ENCODE data around the gene NKAIN1.
"Not testable (repeated sequence)": the region's sequence is repeated elsewhere in the genome, so short reads cannot be mapped to it uniquely, and the experiment has no call there.

NKAIN1 gene

DNA sequence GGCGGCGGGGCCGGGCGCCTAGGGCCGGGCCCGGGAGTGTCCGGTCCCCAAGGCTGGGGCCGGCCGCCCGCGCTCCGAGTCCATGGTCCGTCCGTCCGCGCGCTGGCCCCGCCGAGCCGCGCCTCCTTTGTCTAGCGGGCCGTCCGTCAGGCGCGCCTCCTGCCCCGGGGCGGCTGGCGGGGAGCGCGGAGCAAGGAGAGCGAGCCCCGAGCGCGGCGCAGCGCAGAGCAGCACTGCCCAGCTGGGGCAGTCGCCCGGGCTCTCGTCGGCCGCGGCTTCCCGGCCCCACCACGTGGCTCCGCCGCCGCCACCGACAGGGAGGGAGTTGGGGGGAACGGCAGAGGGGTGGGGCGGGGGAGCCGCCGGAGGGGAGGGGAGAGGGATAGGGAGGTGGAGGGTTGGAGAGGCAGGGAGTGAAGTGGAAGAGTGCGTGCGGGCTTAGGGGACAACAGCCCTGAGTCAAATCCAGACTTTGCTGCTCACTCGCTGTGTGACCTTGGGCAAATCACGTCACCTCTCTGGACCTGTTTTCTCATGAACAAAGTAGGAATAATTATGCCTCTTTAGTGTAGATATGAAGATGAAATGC, at the start of gene NKAIN1:
Gene NKAIN1, minus strand, starts transcription at position 235 of the 589 bp plus-strand sequence. CDS start 340 bp downstream, outside the sequence.
- DNase-seq (ENCODE audit: low spot score): peak; percentile 44

DNA sequence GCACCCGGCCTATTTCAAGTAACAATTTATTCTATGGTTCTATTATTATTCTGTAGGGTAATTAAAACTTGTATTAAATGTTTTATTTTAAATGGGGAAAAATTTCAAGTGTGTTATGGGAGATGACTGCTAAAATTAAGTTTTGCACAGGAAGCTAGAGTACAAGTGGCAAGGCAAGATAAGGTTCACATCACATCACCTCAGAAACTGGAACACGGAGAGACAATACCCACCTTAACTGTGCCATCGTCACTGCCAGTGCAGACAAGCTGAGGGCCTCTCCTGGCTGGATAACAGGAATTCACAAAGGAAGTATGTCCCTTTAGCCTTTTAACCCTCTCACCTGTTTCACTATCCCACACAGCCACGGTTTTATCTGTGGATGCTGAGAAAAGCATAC, 49.3 kb upstream of the NKAIN1 start:
- no peak for DNase-seq (ENCODE audit: low spot score)

DNA sequence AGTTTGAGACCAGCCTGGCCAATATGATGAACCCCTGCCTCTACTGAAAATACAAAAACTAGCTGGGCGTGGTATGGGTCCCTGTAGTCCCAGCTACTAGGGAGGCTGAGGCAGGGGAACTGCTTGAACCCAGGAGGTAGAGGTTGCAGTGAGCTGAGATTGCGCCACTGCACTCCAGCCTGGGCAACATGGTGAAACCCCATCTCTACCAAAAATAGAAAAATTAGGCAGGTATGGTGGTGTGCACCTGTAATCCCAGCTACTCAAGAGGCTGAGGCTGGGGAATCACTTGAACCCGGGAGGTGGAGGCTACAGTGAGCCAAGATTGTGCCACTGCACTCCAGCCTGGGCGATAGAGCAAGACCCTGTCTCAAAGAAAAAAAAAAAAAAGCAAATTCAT, 48.1 kb upstream of the NKAIN1 start:
- DNase-seq (ENCODE audit: low spot score): not testable (repeated sequence)

DNA sequence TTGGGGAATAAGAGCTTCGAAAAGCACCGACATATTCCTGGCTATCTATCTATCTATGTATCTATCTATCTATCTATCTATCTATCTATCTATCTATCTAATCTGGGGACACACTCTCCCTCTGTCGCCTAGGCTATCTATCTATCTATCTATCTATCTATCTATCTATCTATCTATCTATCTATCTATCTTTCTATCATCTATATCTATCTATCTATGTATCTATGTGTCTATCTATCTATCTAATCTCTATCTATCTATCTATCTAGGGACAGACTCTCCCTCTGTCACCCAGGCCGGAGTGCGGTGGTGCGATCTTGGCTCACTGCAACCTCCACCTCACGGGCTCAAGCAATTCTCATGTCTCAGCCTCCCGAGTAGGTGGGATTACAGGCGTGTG, 42.7 kb upstream of the NKAIN1 start:
- not testable (repeated sequence) for DNase-seq (ENCODE audit: low spot score)

- no peak for DNase-seq (ENCODE audit: low spot score)
Observed at GRCh38 chr1:31273619-31274018, 33.9 kb upstream of the NKAIN1 start.

GRCh38 chr1:31272369-31272768, 32.7 kb upstream of the NKAIN1 start:
- no peak for DNase-seq (ENCODE audit: low spot score)

- DNase-seq (ENCODE audit: low spot score): no peak
Observed at GRCh38 chr1:31266547-31266946, 26.9 kb upstream of the NKAIN1 start.

- no peak for DNase-seq (ENCODE audit: low spot score)
Observed at GRCh38 chr1:31264790-31265386, 25.2 kb upstream of the NKAIN1 start.

DNA sequence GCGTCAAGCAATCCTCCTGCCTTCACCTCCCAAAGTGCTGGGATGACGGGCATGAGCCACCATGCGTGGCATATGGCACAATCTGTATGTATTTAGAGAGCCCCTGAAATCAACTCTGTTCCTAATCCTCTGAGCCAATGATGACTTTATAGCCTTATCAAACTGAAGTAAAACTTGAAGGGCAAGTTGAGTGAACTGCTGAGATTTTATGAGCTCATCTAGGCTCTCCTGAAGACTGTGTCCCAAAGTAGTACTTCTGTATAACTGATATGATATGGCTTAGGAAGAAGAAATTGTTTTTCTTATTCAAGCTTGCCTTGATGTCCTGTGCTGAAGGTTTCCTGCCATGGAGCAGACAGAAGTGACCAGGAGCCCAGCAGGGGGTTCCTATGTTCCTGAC, 23.7 kb upstream of the NKAIN1 start:
- DNase-seq (ENCODE audit: low spot score): no peak

DNA sequence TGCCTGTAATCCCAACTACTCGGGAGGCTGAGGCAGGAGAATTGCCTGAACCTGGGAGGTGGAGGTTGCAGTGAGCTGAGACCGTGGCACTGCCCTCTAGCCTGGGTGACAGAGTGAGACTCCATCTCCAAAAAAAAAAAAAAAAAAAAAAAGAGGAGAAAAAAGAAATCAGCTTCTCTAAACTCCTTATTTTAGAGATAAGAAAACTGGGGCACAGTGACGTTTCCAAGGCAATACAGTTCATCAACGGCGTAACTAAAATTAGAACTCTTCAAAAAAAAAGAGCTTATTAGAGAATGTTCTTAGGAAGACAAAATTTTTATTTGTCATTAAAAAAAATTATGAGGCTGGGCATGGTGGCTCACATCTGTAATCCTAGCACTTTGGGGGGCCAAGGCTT, 22.7 kb upstream of the NKAIN1 start:
- DNase-seq (ENCODE audit: low spot score): not testable (repeated sequence)

DNA sequence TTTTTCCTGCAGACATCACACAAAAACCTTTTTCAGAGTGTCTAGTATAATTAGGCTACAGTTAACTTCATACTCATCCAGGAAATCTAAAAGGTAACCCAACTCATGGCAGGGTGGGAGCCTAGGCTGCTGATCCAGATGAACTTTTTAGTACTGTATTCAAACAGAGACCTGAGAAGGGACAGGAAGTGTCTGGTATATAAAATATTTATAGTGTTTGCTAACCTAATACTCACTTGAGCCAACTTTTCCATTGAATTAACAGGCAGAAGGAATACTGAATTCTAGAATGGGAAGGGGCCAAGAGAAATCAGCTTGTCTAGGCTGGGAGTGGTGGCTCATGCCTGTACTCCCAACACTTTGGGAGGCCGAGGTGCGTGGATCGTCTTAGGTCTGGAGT, 22.2 kb upstream of the NKAIN1 start:
- DNase-seq (ENCODE audit: low spot score): no peak

DNA sequence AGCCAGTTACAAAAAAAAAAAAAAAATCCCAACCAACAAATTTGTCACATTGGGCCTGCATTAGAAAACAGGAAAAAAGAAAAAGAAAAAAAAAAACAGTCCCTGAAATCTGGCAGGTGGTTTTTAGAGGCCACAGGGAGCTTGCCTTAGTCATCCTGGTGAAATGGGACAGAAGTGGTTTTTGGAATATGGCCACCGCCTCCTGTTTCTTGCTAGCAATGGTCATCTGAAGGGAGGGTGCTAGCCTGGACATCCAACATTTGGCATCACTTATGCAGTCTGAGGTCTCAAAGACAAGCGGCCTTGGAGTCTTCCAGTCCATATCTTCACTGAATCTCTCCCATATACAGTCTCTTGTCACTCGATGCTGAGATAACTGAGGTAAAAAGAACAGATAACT, 20.1 kb upstream of the NKAIN1 start:
- DNase-seq (ENCODE audit: low spot score): no peak

DNA sequence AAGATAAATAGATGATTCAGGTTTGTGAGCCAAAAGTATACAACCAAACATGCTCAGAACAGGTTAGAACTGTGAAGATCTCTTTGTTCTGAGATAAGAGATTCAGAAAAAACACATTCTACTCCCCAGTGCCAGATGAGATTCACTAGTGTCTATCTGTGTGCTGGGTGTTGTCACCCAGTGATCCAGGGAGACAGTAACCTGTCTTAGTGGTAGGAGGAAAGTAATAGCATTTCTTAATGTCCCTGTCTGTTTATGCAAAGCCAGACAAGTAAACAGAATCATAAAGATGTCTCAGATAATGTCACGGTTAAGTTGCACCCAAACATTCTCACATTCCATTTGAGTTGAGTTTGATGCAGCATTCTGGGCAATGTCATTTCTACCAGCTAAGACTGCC, 18.9 kb upstream of the NKAIN1 start:
- DNase-seq (ENCODE audit: low spot score): no peak

GRCh38 chr1:31257213-31257612, 17.5 kb upstream of the NKAIN1 start:
- no peak for DNase-seq (ENCODE audit: low spot score)

- DNase-seq (ENCODE audit: low spot score): no peak
Observed at GRCh38 chr1:31249854-31250253, 10.2 kb upstream of the NKAIN1 start.

DNA sequence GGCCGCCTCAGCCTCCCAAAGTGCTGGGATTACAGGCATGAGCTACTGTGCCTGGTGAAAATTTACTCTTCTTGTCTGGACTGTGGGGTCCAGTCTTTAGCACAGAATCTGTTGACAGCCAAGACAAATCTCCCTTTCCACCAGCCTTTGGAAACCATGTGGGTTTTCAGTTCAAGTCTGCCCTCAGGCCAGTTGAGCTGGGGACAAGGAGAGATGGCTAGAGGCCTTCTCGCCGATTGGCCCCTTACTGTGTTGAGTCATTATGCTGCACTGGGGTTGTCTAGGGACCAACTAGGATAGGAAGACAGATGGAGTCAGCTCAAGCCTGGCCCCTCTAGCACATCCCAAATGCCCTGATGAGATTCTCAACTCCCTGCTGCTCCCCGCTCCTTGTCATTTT, 8.6 kb upstream of the NKAIN1 start:
- DNase-seq (ENCODE audit: low spot score): no peak

GRCh38 chr1:31244326-31244725, 4.6 kb upstream of the NKAIN1 start:
- DNase-seq (ENCODE audit: low spot score): no peak

DNA sequence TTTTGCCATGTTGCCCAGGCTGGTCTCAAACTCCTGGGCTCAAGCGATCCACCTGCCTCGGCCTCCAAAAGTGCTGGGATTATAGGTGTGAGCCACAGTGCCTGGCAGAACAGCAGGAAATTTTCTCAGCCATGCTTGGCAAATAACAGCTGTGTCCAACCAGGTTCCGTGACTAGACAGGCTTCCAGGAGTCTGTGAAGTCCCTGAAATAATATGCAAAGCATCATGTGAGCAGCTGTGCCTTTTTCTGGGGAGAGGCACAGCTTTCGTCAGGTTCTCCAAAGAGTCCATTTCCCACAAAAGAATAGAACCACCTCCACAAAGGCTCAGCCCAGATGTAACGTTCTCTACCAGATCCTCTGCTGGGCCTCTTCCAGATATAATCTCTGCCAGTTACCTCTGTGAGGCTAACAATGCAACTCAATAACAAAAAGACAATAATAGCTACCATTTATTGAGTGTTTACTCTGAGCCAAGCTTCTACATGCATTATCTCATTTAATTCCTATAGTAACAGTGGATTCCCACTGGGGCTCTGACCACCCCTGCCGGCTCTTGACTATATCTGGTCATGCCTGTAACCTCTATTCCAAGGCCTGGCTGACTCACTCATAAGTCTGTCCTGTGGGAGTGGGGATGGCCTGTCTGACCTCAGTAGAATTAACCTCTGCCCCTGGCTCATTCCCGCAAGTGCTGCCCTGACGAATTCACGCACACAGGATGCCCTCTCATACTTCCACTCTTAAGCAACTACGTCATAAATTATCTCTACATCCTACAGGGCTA, 4.0 kb upstream of the NKAIN1 start:
- no peak for DNase-seq (ENCODE audit: low spot score)

GRCh38 chr1:31241321-31241720, 1.6 kb upstream of the NKAIN1 start:
- no peak for DNase-seq (ENCODE audit: low spot score)

DNA sequence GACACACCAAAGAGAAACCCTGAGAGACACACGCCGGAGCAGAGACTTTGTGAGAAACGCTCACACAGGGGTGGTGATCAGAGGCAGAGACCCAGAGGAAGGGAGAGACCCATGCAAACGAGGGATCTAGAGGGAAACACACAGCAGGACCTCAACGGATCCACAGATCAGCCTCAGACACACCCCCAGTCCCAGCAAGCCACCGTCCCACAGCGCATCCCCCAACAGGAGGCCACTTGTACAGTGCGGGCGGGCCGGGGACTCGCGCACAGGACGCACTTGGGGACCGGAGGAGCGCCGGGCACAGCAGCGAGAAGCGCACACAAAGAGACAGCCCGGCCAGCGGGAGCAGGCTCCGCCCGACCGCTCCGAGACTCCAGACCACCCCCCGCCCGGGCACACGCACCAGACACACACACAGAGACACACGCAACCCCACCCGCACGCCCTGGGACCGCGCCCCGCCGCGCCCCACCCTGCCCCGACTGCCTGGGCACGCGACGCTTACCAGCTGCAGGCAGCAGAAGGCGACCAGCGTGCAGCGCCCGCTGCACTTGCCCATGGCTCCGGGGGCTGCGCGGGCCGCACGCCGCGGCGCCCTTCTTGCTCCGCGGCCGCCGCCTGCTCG, 587 bp downstream of the NKAIN1 start:
- DNase-seq (ENCODE audit: low spot score): peak; percentile 54

- DNase-seq (ENCODE audit: low spot score): no peak
Observed at GRCh38 chr1:31238612-31238985, 1.1 kb downstream of the NKAIN1 start.

GRCh38 chr1:31234870-31235269, 4.8 kb downstream of the NKAIN1 start:
- DNase-seq (ENCODE audit: low spot score): no peak

DNA sequence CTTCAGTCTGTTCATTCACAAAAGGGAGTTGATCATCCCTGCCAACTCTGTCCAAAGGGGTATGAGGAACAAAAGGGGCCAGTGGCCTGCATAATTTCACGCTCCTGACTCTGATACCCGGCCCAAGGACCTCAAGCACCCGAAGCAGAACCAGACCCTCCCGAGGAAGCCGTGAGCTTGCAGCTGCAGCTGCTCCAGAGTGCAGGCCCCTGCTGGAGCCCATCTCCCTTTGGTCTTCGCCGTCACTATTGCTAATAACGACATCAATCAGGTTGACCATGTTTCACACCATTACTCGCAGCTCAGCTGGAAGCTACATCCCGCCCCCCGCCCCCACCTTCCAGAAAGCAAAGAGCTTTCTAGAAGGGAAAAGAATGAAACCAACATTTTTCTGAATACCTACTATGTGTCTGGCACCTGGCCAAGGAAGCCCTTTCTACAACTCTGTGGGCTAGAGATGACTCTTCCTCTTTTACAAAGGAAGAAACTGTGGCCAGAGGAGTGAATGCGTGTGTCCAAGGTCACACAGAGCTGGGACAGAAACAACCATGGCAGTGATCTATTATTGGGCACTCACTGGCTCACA, 5.5 kb downstream of the NKAIN1 start:
- no peak for DNase-seq (ENCODE audit: low spot score)
